Prostate gland (tissue), 2 donors: ENCODE measurements around the gene SNRPA1. TPM values are rescaled to one million over a fixed set of nuclear protein-coding genes. Genes with fewer than 3 reads are reported as not detected.

Source experiments
- DNase-seq: peaks from one replicate; pipeline ENCODE4 v3.0.0-alpha.2; 2019; ENCODE audit warnings: low spot score
- H3K27ac ChIP-seq, 2 donors: fragments of 200-600 bp; sonication (generic); 2 replicates each; pipeline ENCODE4 v1.5.1; 2017 to 2019
- H3K27me3 ChIP-seq: fragments of 200-600 bp; sonication (generic); replicated peaks from 2 replicates; pipeline ENCODE4 v1.5.1; 2019; ENCODE audit not compliant: insufficient read depth
- H3K36me3 ChIP-seq, 2 donors: fragments of 200-600 bp; sonication (generic); 1 replicate in 1 of 2; 2 replicates in 1 of 2; pipeline versions ENCODE4 v1.5.1 to v1.8.1; 2017 to 2019
- H3K4me1 ChIP-seq: fragments of 200-600 bp; sonication (generic); replicated peaks from 2 replicates; pipeline ENCODE4 v1.5.1; 2019
- H3K4me3 ChIP-seq, 2 donors: fragments of 200-600 bp; sonication (generic); 2 replicates each; pipeline ENCODE4 v1.5.1; 2017 to 2019
- H3K9me3 ChIP-seq: fragments of 200-600 bp; sonication (generic); 2 replicates; pipeline ENCODE4 v1.5.1; 2017
- POLR2A ChIP-seq: fragments of 450-650 bp; IDR thresholded peaks from one replicate; pipeline ENCODE4 v1.6.1; 2016; ENCODE audit warnings: antibody characterized with exemption, mild to moderate bottlenecking
- POLR2AphosphoS5 ChIP-seq: sonication (generic); formaldehyde crosslinking; IDR thresholded peaks from one replicate; pipeline ENCODE4 v1.6.1; 2017; ENCODE audit warnings: antibody characterized with exemption
- WGBS: methylation state at CpG from one replicate; pipeline ENCODE4 v1.1.5; 2018; 5-methylcytosine and 5-hydroxymethylcytosine counted together
- intact Hi-C: fragments of 100-400 bp; cut with DNase I; formaldehyde crosslinking; loops from one replicate; pipeline ENCODE4 v1.14.2; 2022
- total RNA-seq, 2 donors: library from RNA; depleted of rRNA; stranded (reverse); fragments of >200 nt; gene quantifications; one replicate each; pipeline ENCODE4 v1.1.0, GENCODE V29; 2016
- TF ChIP-seq, protein P1 (sequence below), 4 experiments: fragments of 200-600 bp in 2 of 4; fragments of 450-650 bp in 2 of 4; sonication (generic) in 2 of 4; IDR thresholded peaks; 1 replicate in 3 of 4; 2 replicates in 1 of 4; pipeline ENCODE4 v1.5.1; 2016 to 2019; ENCODE audit warnings: antibody characterized with exemption in 4 of 4, mild to moderate bottlenecking in 2 of 4, moderate library complexity in 2 of 4

SNRPA1 gene
- total RNA-seq, 2 donors from 2014 or later, result 23.6 to 55.3 TPM

DNA sequence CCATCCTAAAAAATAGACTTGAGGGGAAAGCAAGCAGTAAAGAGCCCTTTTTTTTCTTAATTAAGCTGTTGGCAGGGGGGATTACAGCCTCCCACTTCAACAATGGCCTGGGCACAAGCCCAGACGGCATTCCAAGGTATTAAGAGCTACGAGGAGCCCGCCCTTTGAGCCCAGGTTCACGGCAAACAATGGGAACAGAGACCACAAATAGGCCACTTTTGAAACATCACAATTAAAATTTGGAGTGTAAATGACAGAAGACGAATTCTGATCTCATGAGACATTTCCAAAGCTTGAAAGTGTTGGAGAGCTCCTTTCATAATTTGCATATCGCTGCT is 52.1 kb downstream of the SNRPA1 start:
- intact Hi-C loops, result no loop called here
- Histone ChIP-seq H3K4me1 (peaks cover 48% of the 10 kb centered on the region), H3K27ac (peak overlapping the region; percentile 49 to 64)

DNA sequence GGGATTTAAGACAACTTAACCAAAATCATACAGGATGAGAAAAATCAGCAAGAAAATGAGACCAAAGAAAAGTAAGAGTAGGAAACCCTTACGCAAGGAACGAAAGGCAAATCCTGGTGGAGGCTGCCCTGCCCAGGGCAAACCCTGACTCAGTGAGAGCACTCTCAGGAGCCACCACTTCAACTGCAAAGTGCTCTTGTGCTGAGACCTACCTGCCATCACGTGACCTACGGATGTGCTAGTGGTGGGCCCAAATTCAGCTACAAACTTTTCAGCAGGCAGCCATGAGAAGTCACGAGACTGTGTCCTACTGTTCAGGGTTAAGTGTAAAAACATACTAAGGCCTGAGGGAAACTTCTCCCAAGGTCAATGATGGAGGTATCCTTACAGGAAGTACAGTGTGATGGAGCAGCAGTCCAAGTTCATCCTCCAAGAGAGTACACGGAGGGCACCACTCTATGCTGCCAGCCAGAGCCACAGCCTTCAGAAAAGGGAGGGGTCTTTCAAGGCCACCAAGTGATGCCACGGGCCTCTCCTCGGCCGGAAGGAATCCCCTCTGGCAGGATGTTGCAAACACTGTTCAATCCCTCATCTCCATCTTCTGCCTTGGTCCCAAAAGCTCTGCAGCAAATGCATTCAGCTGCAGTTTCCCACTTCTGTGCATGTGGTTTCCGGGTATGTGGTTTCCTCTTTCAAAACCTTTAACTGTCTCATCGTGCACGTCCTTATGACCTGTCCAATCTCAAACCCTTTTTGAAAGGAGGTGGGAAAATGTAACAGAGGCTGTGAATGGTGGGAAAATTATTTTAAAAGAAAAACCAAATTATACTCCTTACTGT is 52.7 kb downstream of the SNRPA1 start:
- Histone ChIP-seq H3K27ac (peak overlapping the region; percentile 49 to 64), H3K9me3 (no peaks in the 10 kb centered on the region), H3K27me3 (no peaks in the 10 kb centered on the region), H3K4me1 (peaks cover 48% of the 10 kb centered on the region), H3K4me3 (no peak overlapping the region), H3K36me3 (no peaks in the 10 kb centered on the region)
- TF ChIP-seq, protein P1, sequence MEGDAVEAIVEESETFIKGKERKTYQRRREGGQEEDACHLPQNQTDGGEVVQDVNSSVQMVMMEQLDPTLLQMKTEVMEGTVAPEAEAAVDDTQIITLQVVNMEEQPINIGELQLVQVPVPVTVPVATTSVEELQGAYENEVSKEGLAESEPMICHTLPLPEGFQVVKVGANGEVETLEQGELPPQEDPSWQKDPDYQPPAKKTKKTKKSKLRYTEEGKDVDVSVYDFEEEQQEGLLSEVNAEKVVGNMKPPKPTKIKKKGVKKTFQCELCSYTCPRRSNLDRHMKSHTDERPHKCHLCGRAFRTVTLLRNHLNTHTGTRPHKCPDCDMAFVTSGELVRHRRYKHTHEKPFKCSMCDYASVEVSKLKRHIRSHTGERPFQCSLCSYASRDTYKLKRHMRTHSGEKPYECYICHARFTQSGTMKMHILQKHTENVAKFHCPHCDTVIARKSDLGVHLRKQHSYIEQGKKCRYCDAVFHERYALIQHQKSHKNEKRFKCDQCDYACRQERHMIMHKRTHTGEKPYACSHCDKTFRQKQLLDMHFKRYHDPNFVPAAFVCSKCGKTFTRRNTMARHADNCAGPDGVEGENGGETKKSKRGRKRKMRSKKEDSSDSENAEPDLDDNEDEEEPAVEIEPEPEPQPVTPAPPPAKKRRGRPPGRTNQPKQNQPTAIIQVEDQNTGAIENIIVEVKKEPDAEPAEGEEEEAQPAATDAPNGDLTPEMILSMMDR (IDR thresholded peaks at IDR 0.05), result no peak
- TF ChIP-seq POLR2A, result no peak
- no peak for TF ChIP-seq POLR2AphosphoS5
- 44% methylated on average over 12 of the region's 12 CpGs for WGBS
- intact Hi-C loops, result no loop called here
- DNase-seq, result no peak

More for the DNA sequence above, 52.1 kb downstream of the SNRPA1 start:
- no peak for DNase-seq
- Histone ChIP-seq H3K9me3 (no peaks in the 10 kb centered on the region), H3K27me3 (no peaks in the 10 kb centered on the region), H3K36me3 (no peaks in the 10 kb centered on the region), H3K4me3 (no peak overlapping the region)
- 44% methylated on average over 6 of the region's 6 CpGs for WGBS
- TF ChIP-seq POLR2AphosphoS5 (no peak), POLR2A (no peak)
- TF ChIP-seq, protein P1 (IDR thresholded peaks at IDR 0.05), result no peak

DNA sequence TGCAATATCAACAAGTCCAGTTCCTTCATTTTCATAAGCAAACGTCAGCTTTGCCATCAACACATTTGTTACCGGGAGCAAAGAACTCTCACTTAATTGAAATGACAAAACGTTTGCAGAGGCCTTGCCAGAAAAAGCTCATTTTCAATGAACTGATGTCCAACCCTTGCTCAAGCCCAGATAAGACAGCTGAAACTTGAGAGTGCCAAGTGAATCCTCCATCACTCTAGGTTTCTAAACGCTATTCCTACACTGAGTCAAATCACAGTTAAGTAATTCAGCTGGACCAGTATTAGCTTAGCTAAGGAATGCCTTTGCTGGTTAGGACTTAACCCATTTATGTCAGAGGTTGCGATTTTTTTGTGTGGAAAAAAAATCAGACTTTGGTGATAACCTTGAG is 54.7 kb downstream of the SNRPA1 start:
- intact Hi-C loops, result no loop called here
- Histone ChIP-seq H3K4me1 (peaks cover 35% of the 10 kb centered on the region), H3K27me3 (no peaks in the 10 kb centered on the region), H3K36me3 (no peaks in the 10 kb centered on the region), H3K9me3 (no peaks in the 10 kb centered on the region), H3K27ac (peak overlapping the region; percentile 30 to 32), H3K4me3 (no peak overlapping the region)
- TF ChIP-seq POLR2AphosphoS5 (no peak), POLR2A (no peak)
- TF ChIP-seq, protein P1 (IDR thresholded peaks at IDR 0.05), result no peak
- WGBS, result 26% methylated on average over 5 of the region's 5 CpGs
- DNase-seq, result no peak

DNA sequence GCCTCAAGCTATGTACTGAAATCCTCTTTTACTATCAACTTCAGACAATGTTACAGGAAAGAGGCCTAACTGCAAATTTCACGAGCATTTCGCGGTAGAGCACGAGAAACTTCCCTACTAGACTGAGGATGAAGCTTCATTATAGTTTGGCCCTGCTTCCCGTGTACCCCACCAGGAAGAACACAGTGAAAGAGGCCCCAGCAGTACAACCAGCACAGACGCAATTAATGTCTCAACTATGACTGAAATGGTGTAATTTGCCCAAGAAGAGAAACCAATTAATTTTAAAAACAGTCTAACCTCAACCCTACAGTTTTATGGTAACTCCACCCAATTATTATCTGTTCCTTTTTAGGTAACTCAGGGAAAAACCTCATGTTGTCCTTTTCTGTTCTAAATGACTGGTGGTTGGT is 55.3 kb downstream of the SNRPA1 start:
- Histone ChIP-seq H3K27ac (peak overlapping the region; percentile 30 to 32), H3K4me1 (peaks cover 29% of the 10 kb centered on the region), H3K9me3 (no peaks in the 10 kb centered on the region), H3K27me3 (no peaks in the 10 kb centered on the region), H3K4me3 (no peak overlapping the region), H3K36me3 (peaks cover 0 to 4% of the 10 kb centered on the region in 2 donors)
- 35% methylated on average over 6 of the region's 6 CpGs for WGBS
- TF ChIP-seq, protein P1 (IDR thresholded peaks at IDR 0.05), result no peak
- no peak for TF ChIP-seq POLR2A
- TF ChIP-seq POLR2AphosphoS5, result no peak
- intact Hi-C loops, result loop anchor here (5.0 kb wide), 1 partner anchor 52 kb away; no protein-coding TSS in a partner anchor
- DNase-seq, result no peak

DNA sequence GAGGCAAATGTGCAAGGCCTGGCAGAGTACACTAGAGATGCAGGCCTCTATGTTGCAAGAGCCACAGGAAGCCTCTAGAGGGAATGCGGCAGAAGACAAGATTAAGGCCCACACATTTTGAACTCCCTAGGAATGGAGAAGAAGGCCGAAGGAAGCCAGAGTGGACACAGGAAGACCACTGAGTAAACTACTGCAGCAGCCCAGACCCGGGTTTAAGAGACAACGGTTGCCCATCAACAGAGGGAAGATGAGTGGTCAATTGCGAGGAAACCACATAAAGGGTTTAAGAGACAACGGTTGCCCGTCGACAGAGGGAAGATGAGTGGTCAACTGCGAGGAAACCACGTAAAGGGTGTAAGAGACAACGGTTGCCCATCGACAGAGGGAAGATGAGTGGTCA is 57.8 kb downstream of the SNRPA1 start:
- TF ChIP-seq POLR2A, result no peak
- TF ChIP-seq, protein P1 (IDR thresholded peaks at IDR 0.05), result no peak
- TF ChIP-seq POLR2AphosphoS5, result no peak
- 89% methylated on average over 12 of the region's 12 CpGs for WGBS
- no peak overlapping the region for H3K27ac ChIP-seq
- no peak for DNase-seq
- intact Hi-C loops, result loop anchor here (5.0 kb wide), 1 partner anchor 50 kb away; no protein-coding TSS in a partner anchor
- H3K4me1 ChIP-seq, result peaks cover 30% of the 10 kb centered on the region
- H3K27me3 ChIP-seq, result no peaks in the 10 kb centered on the region
- H3K9me3 ChIP-seq, result no peaks in the 10 kb centered on the region
- H3K4me3 ChIP-seq, result no peak overlapping the region
- H3K36me3 ChIP-seq, result peaks cover 0 to 4% of the 10 kb centered on the region in 2 donors
